HEK293T (cell line): ENCODE results near the gene SOD2.

Source experiments
- CTCF ChIA-PET: fragments of 350-600 bp; formaldehyde crosslinking; extraction: SDS; loops from one replicate; lab custom pipeline; 2021; ENCODE audit warnings: antibody characterized with exemption, inconsistent platforms; lab: Yijun Ruan, JAX
- POLR2A ChIA-PET: fragments of 350-600 bp; formaldehyde crosslinking; extraction: SDS; loops from one replicate; lab custom pipeline; 2020; ENCODE audit warnings: antibody characterized with exemption, inconsistent platforms; lab: Yijun Ruan, JAX
- DNase-seq: peaks from one replicate; pipeline ENCODE4 v3.0.0; 2012; ENCODE audit warnings: mixed read lengths; ENCODE audit errors: extremely low spot score
- ARNT ChIP-seq: fragments of 450-650 bp; IDR thresholded peaks from 2 replicates; pipeline ENCODE4 v1.6.1; 2017; ENCODE audit warnings: mild to moderate bottlenecking
- BHLHE40 ChIP-seq: fragments of 450-650 bp; IDR thresholded peaks from 2 replicates; pipeline ENCODE4 v1.6.1; 2016; ENCODE audit warnings: mild to moderate bottlenecking, moderate library complexity, borderline replicate concordance
- CTBP1 ChIP-seq: fragments of 450-650 bp; IDR thresholded peaks from 2 replicates; pipeline ENCODE4 v1.6.1; 2016; ENCODE audit warnings: borderline replicate concordance
- ELF4 ChIP-seq: fragments of 450-650 bp; IDR thresholded peaks from 2 replicates; pipeline ENCODE4 v1.6.1; 2017; ENCODE audit warnings: antibody characterized with exemption
- FOXA1 ChIP-seq: fragments of 450-650 bp; IDR thresholded peaks from 2 replicates; pipeline ENCODE4 v1.6.1; 2016; ENCODE audit warnings: mild to moderate bottlenecking
- FOXK2 ChIP-seq: fragments of 450-650 bp; IDR thresholded peaks from 2 replicates; pipeline ENCODE4 v1.6.1; 2016; ENCODE audit warnings: mild to moderate bottlenecking
- FOXM1 ChIP-seq: fragments of 450-650 bp; IDR thresholded peaks from 2 replicates; pipeline ENCODE4 v1.6.1; 2017; ENCODE audit warnings: mild to moderate bottlenecking, borderline replicate concordance
- HDGF ChIP-seq: fragments of 450-650 bp; IDR thresholded peaks from 2 replicates; pipeline ENCODE4 v1.6.1; 2017; ENCODE audit warnings: antibody characterized with exemption, borderline replicate concordance
- L3MBTL2 ChIP-seq: fragments of 450-650 bp; conservative IDR thresholded peaks from 2 replicates; pipeline ENCODE4 v1.6.1; 2016; ENCODE audit warnings: mild to moderate bottlenecking
- LEF1 ChIP-seq: fragments of 450-650 bp; IDR thresholded peaks from 2 replicates; pipeline ENCODE4 v1.6.1; 2017; ENCODE audit warnings: mild to moderate bottlenecking, borderline replicate concordance
- NFRKB ChIP-seq: fragments of 450-650 bp; IDR thresholded peaks from 2 replicates; pipeline ENCODE4 v1.6.1; 2016; ENCODE audit warnings: mild to moderate bottlenecking, moderate library complexity
- PKNOX1 ChIP-seq: fragments of 450-650 bp; IDR thresholded peaks from 2 replicates; pipeline ENCODE4 v1.6.1; 2016
- SP1 ChIP-seq: fragments of 450-650 bp; IDR thresholded peaks from 2 replicates; pipeline ENCODE4 v1.6.1; 2017
- SUZ12 ChIP-seq: fragments of 450-650 bp; IDR thresholded peaks from 2 replicates; pipeline ENCODE4 v1.6.1; 2016; ENCODE audit warnings: mild to moderate bottlenecking
- TARDBP ChIP-seq: fragments of 450-650 bp; IDR thresholded peaks from 2 replicates; pipeline ENCODE4 v1.6.1; 2016
- ZNF384 ChIP-seq: fragments of 450-650 bp; IDR thresholded peaks from 2 replicates; pipeline ENCODE4 v1.6.1; 2016

Gene SOD2

GRCh38 chr6:159719287-159719686 lies 26.2 kb upstream of the SOD2 start:
- CTCF ChIA-PET = interaction anchor here (0.6 kb wide), 1 partner anchor 8 kb away, joined by 5 read pairs; the partner anchor contains the start of gene WTAP

DNA sequence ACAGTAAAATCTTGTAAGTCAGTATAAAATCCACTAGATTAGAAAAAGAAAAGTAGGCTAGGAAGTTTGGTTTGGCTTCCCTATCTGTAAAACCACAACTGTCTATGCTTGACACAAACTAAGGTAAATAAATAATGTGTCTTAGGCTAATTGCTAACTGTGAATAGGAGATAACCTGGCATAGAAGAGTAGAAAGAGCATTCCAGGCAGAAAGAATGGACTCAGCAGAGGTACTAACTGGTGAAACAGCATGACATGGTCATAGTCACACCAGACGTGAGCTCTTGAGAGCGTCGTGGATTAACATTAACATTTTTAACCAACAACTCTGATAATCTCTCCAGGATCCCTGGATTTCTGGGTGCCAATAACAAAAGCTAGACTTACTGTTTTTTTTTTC lies 25.6 kb upstream of the SOD2 start:
- DNase-seq = no peak
- CTCF ChIA-PET = interaction anchor here (0.6 to 1.1 kb wide), 2 partner anchors 8 to 27 kb away, joined by 3 to 5 read pairs; partner anchors contain the start of gene WTAP
- TF ChIP-seq BHLHE40 (no peak), FOXM1 (no peak), FOXK2 (no peak), HDGF (no peak), CTBP1 (no peak), TARDBP (no peak), NFRKB (no peak), SP1 (no peak), ARNT (no peak), ELF4 (no peak), PKNOX1 (no peak)
- POLR2A ChIA-PET = interaction anchor here (2.5 kb wide), 1 partner anchor 9 kb away, joined by 13 read pairs; the partner anchor contains the start of gene WTAP

More at GRCh38 chr6:159719287-159719686, 26.2 kb upstream of the SOD2 start:
- no peak for TF ChIP-seq SP1
- TF ChIP-seq BHLHE40 = no peak
- no peak for TF ChIP-seq FOXK2
- no peak for TF ChIP-seq HDGF
- no peak for TF ChIP-seq NFRKB
- no peak for TF ChIP-seq SUZ12
- no peak for TF ChIP-seq FOXA1
- TF ChIP-seq PKNOX1 = no peak
- TF ChIP-seq L3MBTL2 = no peak
- no peak for TF ChIP-seq ARNT
- TF ChIP-seq LEF1 = no peak
- TF ChIP-seq ELF4 = no peak
- no peak for TF ChIP-seq FOXM1
- no peak for TF ChIP-seq CTBP1
- no peak for TF ChIP-seq TARDBP
- no peak for TF ChIP-seq ZNF384
- POLR2A ChIA-PET = interaction anchor here (2.5 kb wide), 1 partner anchor 8 kb away, joined by 13 read pairs; the partner anchor contains the start of gene WTAP
- DNase-seq = no peak

GRCh38 chr6:159716247-159717096 lies 23.4 kb upstream of the SOD2 start:
- ChIA-PET CTCF (no interaction called here), POLR2A (interaction anchor here (2.5 kb wide), 1 partner anchor 11 kb away, joined by 13 read pairs; the partner anchor contains the start of gene WTAP)
- TF ChIP-seq ELF4 (no peak), ZNF384 (no peak), FOXM1 (no peak), NFRKB (no peak), FOXA1 (no peak), PKNOX1 (no peak), CTBP1 (no peak), LEF1 (no peak), BHLHE40 (no peak), SUZ12 (no peak), L3MBTL2 (no peak), ARNT (no peak)
- no peak for DNase-seq

DNA sequence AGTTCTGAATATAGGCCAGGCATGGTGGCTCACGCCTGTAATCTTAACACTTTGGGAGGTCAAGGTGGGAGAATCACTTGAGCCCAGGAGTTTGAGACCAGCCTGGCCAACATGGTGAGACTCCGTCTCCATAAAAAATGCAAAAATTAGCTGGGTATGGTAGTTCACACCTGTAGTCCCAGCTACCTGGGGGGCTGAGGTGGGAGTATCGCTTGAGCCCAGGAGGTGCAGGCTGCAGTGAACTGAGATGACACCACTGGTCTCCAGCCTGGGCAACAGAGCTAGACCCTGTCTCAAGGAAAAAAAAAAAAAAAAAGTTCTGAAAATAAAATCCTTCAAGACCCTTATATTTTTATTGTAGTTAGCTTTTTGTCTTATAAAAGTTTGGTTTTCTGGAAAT lies 22.6 kb upstream of the SOD2 start:
- DNase-seq = no peak
- ChIA-PET CTCF (no interaction called here), POLR2A (no interaction called here)
- TF ChIP-seq FOXM1 (no peak), FOXA1 (no peak), BHLHE40 (no peak), PKNOX1 (no peak), FOXK2 (no peak), HDGF (no peak), ARNT (no peak), TARDBP (no peak), CTBP1 (no peak), SP1 (no peak), LEF1 (no peak), SUZ12 (no peak), ELF4 (no peak), L3MBTL2 (no peak), ZNF384 (no peak), NFRKB (no peak)

DNA sequence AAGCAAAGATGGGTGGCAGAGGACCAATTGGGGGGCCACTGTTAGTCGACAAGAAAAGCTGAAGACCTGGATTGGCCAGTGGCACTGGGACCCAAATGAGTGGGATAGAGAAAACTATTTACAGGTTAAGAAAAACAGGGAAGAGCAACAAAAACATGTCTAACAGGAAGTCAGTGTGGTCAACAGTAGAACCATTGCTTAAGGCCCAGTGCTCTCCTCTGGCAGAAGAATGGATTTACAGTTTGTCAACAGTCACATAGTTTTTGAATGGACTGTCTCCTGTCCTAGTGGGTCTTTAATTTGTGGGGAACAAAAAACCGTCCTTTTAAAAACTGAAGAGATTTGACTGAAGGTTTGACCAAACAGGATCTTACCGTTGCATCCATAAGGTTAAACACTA lies 22.1 kb upstream of the SOD2 start:
- no peak for DNase-seq
- TF ChIP-seq CTBP1 (no peak), NFRKB (no peak), ARNT (no peak), SP1 (no peak), FOXM1 (no peak)
- ChIA-PET POLR2A (no interaction called here), CTCF (no interaction called here)
